Astrocyte of the spinal cord (primary cell): Measurements from ENCODE around the gene NXPH3.

Source experiments
- DNase-seq: peaks from one replicate; pipeline ENCODE4 v3.0.0; 2011; ENCODE audit warnings: low read depth, low spot score
- H3K4me3 ChIP-seq: 2 replicates; pipeline ENCODE4 v1.5.1; 2011; ENCODE audit warnings: low read depth, mild to moderate bottlenecking, low read length, moderate library complexity
- CTCF ChIP-seq: IDR thresholded peaks from 2 replicates; pipeline ENCODE4 v1.5.1; 2012; ENCODE audit warnings: low read depth, mild to moderate bottlenecking, low read length, inconsistent platforms
- in situ Hi-C: cut with HindIII; loops from 2 replicates; pipeline ENCODE4 v1.10.0; 2017; ENCODE audit warnings: low sequenced_read_pairs

The NXPH3 gene

DNA sequence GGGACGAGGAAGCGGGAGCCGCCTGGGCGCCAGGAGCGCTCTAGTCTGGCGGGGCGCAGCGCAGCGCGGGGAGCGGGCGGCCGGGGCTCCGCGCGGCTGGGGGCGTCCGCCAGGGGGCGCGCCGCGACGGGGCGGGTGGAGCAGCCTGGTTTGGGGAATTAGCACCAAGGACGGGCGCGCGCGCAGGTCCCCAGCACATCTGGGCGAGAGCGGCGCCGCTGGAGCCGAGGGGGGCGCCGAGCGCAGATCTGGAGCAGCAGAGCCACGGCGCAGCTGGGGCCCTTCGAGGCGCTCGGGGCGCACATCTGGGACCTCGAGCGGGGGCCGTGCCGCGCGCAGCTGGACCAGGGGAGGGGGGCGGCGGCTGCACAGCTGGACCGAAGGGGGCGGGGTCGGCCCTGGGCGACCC, at the start of gene NXPH3:
Gene NXPH3 (plus strand): TSS at position 193 of the 409 bp plus-strand sequence. CDS start 349 bp downstream, outside the sequence.
- in situ Hi-C loops, result no loop called here
- no peak for DNase-seq
- peak; percentile 36 for TF ChIP-seq CTCF
- H3K4me3 ChIP-seq, result peak within 1 kb of the TSS; percentile 51

- H3K4me3 ChIP-seq, result no peak overlapping the region
- DNase-seq, result no peak
- in situ Hi-C loops, result no loop called here
- no peak for TF ChIP-seq CTCF
These were observed 47.6 kb upstream of the NXPH3 start for GRCh38 chr17:49527927-49528651.

DNA sequence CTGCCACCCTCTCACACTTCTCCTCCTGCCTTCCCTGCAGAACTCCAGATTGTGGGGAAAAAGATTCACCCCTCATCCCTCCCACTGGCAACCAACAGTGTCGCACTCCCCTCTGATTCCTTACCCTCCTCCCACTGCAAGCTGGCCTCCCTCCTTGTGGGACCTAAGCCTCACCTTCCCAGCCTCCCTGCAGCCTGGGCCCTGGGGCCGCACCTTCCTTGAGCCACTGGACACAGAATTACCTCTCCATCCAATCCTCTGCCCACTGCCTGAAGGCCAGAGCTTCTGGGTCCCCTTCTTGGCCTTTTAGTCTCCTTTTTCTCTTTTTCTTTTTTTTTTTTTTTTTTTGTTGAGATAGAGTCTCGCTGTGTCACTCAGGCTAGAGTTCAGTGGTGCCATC, 46.7 kb upstream of the NXPH3 start:
- TF ChIP-seq CTCF, result no peak
- H3K4me3 ChIP-seq, result no peak overlapping the region
- DNase-seq, result no peak
- in situ Hi-C loops, result no loop called here

GRCh38 chr17:49530118-49530517, 45.6 kb upstream of the NXPH3 start:
- H3K4me3 ChIP-seq, result no peak overlapping the region
- DNase-seq, result no peak
- in situ Hi-C loops, result no loop called here
- TF ChIP-seq CTCF, result no peak

DNA sequence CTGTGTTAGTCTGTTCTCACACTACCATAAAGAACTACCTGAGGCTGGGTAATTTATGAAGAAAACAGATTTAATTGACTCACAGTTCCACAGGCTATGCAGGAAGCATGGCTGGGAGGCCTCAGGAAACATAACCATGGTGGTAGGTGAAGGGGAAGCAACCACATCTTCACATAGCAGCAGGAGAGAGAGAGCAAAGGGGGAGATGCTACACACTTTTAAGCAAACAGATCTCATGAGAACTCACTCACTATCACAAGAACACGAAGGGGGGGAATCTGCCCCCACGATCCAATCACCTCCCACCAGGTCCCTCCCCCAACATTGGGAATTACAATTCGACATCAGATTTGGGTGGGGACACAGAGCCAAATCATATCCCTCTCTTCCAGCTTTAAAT, 31.8 kb upstream of the NXPH3 start:
- H3K4me3 ChIP-seq, result no peak overlapping the region
- no peak for DNase-seq
- in situ Hi-C loops, result no loop called here
- TF ChIP-seq CTCF, result no peak

DNA sequence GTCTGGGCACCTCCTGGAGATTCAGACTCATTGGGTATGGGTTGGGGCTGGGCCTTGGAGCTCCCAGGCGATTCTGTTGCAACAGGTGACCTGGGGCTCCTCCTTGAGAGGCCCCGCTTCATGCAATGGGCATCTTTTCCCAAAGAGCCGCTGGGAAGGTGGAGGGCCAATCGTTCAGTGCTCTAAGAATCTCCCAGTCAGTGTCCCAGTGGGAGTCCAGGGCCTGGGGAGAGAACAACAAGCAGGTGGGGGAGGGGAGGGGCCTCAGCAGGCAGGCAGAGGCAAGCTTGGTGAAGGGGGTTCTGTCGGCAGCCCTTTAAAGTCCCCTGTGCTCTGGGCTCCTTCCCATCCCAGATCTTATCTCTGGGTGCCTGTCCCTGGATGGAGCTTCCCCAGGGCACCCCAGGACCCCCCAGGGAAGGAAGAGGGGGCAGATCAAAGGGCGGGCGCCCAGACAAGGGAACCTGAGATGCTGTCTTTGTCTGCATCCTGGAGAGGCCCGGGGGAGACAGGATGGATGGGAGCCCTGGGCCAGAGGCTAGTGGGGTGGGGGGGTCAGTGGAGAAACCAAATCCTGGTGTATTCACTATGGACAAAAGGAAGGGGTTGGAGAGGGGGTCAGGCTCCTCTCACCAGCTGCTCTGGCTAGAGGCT, 30.5 kb upstream of the NXPH3 start:
- in situ Hi-C loops, result no loop called here
- DNase-seq, result no peak
- TF ChIP-seq CTCF, result no peak
- no peak overlapping the region for H3K4me3 ChIP-seq
